HG03520 (cell line): ENCODE data around the gene CADM1.

ENCODE experiments used
- ATAC-seq: cut with Tn5 transposase; IDR thresholded peaks from one replicate; pipeline ENCODE4 v1.9.1; 2021; ENCODE audit warnings: mild to moderate bottlenecking, moderate library complexity; ENCODE audit not compliant: unreplicated experiment

The CADM1 gene

GRCh38 chr11:115409116-115409670, 95.0 kb downstream of the CADM1 start:
- no peak for ATAC-seq

GRCh38 chr11:115408036-115408921, 95.9 kb downstream of the CADM1 start:
- no peak for ATAC-seq

DNA sequence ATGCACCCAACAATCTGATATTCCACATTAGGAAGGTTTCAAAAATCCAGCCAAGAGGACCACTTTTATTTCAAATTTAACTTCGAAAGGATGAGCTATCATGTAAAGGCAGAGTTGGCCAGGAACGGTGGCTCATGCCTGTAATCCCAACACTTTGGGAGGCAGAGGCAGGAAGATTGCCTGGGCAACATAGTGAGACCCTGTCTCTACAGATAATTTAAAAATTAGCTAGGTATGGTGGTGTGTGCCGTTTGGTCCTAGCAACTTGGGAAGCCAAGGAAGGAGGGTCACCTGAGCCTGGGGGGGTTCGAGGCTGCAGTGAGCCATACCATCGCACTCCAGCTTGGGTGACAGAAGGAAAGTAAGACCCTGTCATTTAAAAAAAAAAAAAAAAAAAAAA, 96.7 kb downstream of the CADM1 start:
- no peak for ATAC-seq

DNA sequence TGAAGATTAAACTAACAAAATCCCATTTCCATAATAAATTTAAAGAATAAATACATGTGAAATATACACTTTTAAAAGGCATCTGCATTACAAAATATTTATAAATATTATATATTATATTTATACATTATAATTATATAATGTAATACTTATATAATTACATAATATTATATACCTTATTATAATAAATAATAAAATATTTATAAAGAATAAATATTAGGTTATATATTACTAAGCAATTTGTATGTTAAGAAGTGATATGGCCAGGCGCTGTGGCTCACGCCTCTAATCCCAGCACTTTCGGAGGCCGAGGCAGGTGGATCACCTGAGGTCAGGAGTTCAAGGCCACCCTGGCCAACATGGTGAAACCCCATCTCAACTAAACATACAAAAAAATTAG, 97.8 kb downstream of the CADM1 start:
- no peak for ATAC-seq

- no peak for ATAC-seq
Measured at GRCh38 chr11:115398333-115399080, 105.7 kb downstream of the CADM1 start.

GRCh38 chr11:115396533-115396932, 107.7 kb downstream of the CADM1 start:
- no peak for ATAC-seq

GRCh38 chr11:115393950-115394349, 110.3 kb downstream of the CADM1 start:
- no peak for ATAC-seq

- ATAC-seq, result no peak
Measured at GRCh38 chr11:115391598-115391997, 112.6 kb downstream of the CADM1 start.

GRCh38 chr11:115391160-115391559, 113.1 kb downstream of the CADM1 start:
- ATAC-seq, result no peak

DNA sequence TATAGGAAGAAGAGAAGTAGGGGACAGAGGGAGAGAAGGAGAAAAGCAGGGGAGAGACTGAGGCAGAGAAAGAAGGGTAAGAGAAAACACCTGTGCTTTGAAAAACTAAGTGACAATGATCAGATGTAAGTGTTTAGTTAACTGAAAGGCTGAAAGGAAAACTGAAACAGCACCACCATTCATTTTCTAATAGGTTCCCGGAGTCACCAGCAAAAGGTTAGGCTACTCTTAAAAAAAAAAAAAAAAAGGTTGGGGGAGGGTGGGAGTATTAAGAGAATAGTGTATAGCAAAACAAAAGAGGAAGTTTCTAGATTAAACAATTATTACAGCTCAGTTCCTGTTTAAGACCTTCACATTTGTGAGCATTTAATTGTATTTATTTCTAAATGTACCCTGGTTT, 113.8 kb downstream of the CADM1 start:
- no peak for ATAC-seq

DNA sequence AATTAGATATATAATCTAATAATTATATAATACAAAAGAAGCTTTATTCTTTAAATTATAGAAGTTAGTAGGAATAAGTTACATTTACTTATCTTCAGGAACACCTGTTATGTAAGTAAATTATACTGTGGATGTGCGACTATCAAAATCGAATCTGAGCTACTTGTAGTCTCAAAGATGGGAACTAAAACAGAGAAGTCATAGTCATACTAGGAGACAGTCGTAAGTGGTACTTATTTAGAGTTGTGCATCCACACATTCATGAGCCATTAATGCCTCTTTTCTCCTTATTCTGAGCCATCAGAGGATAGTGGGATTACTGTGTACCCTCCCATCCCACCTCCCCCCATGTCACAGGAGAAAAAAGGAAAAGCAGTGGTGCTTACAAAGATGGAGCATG, 114.4 kb downstream of the CADM1 start:
- ATAC-seq, result peak; percentile 61

DNA sequence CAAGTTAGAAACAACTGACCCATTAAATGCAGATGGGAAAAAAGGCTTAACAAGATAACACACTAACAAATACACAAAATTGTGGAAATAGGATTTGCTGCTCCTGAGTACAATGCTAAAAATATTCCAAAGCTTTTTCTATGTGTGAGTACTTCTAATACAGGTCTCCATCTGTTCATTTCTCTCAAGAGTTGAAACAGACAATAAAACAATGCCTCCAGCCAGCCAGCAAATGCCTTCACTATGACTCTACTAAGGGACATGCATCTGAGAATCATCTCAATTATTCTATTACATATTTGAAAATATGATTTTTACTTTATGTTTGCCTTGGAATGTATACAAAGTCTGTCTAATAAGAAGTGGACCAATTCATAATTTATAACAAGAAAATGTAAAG, 119.0 kb downstream of the CADM1 start:
- ATAC-seq, result no peak

DNA sequence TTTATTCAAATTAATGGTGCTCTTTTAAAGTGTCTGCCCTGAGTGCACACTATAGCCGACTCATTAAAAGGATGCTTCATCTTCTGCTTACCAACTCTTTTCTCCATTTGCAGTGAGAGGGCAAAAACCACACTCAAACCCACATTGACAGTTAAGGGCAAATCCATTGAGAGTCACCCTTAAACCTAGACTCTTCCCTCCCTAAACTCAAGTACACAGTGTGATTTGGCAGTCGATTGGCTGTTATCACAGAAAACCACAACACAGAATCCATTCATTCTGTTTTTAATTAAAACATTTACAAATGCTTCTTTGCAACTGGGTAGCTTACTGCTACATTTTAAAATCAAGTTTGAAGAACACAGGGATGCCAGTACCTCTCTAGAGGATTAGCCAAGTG, 120.0 kb downstream of the CADM1 start:
- no peak for ATAC-seq

DNA sequence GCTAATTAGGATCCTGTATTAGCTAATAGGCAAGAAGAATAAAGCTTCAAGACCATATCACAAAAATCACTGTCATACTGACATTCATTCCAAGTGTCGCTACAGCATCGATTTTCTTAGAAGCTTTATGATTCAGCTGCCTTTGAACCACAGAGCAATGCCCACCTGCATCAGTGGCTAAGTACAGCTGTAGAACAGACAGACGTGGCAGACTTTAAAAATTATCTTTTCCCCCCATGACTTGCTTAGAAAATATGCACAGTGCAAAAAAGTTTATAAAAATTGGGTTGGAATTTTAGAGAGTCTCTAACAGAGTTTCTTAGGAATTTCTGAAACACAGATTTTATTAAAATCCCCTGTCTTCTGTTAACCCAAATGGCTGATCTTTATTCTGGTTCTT, 120.8 kb downstream of the CADM1 start:
- no peak for ATAC-seq

DNA sequence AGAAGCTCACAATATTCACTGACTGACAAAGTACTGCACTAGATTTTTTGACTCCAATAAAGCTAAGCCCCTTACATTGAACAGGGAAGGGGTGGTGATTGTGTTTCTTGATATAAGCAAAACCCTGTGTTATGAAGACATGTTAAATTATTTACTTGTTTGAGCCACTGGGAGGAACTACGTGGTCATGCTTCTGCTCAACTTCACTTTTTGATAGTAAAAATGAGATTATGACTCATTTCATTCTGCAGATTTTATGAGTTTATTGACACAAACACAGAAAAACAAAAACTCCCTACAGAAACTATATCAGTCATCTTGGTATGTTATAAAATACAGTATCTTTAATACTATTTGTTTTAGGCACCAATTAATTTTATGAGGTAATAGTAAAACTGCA, 124.7 kb downstream of the CADM1 start:
- ATAC-seq, result peak; percentile 61

- ATAC-seq, result no peak
Measured at GRCh38 chr11:115378557-115378956, 125.7 kb downstream of the CADM1 start.

DNA sequence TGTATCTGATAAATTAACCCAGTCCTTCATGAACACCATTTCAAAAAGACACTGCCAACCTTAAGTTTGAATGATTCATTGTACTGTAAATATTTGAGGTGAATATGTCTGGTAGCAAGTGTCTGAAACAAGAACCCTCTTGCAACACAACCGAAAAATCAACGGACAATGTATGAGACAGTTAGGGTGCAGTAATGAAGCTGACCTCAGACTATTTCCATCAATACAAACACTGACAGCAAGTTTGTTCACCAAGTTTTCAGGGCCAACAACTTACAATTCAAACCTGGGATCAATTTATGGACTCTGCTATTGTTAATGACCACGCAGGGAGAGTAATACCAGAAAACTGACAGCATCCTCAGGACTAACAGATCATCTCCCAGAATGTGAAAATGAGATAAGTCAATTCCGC, 126.3 kb downstream of the CADM1 start:
- no peak for ATAC-seq

DNA sequence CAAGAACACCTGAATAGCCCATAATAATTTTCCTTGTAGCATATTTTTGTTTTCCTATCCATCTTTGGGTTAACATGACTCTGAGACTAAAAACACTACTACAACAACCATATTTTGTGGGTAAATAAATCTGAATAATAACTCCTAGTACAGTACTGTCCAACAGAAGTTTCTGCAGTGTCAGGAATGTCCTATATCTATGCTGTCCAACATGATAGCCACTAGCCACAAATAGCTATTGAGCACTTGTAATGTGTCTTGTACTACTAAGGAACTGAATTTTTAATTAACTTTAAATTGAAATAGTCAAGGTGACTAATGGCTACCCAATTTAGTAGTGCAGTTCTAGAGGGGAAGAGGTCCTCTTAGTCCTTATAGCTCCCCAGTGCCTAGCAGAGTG, 135.6 kb downstream of the CADM1 start:
- no peak for ATAC-seq

- ATAC-seq, result no peak
Measured at GRCh38 chr11:115366826-115367225, 137.4 kb downstream of the CADM1 start.

GRCh38 chr11:115365907-115366306, 138.3 kb downstream of the CADM1 start:
- ATAC-seq, result no peak

- no peak for ATAC-seq
Measured at GRCh38 chr11:115364896-115365295, 139.3 kb downstream of the CADM1 start.

DNA sequence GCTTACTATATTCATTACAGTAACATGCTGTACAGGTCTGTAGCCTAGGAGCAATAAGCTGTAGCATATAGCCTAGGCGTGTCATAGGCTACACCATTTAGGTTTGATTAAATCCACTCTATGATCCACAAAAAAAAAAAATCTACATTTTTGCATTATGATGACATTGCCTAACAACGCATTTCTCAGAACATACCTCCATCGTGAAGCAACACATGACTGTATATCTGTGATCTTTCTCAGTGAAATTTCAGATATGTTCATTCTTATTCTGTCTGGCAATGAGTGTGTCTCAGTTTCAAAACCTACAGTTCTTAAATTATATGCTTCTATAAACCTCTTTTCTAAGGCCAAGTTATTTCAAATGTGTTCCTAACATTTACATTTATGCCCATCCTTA, 140.3 kb downstream of the CADM1 start:
- no peak for ATAC-seq
